ENCODE measurements around the gene ELP2. TPM values are rescaled to one million over a fixed set of nuclear protein-coding genes. Genes with fewer than 3 reads are reported as not detected.

ELP2 gene
- total and polyA plus RNA-seq, 2 of the 8 experiments (the other 6 are each of a cell fraction or from before 2014, with no cell fraction given) = 55.8 to 165 TPM

DNA sequence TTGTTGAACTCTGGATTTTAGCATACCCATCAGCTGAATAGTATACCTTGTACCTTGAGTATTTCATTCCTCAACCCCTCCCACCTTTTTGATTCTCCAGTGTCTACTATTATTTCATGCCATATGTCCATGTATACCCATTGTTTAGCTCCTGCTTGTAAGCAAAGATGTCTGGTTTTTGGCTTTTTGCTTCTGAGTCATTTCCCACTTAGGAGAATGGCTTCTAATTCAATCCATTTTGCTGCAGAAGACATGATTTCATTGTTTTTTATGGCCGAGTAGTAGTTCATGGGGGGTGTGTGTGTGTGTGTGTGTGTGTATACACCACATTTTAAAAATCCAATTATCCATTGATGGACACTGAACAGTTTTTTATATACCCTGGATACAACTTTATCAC lies 33.3 kb downstream of the ELP2 start:
- no peak for FAIRE-seq
- no peak overlapping the region for H3K9ac ChIP-seq (replicated peaks in 1 of 4; ENCODE audit: extremely low read depth in 1 of 4, low read depth in 3 of 4, low read length in 3 of 4)
- no peak for TF ChIP-seq GTF2F1 (IDR thresholded peaks at IDR 0.05; ENCODE audit: borderline replicate concordance, low read depth, low read length)
- TF ChIP-seq CTBP2 (IDR thresholded peaks at IDR 0.05; ENCODE audit: borderline replicate concordance, insufficient read depth, insufficient read length, low read length) = no peak
- TF ChIP-seq PHF8 (conservative IDR thresholded peaks at IDR 0.05; ENCODE audit: low read depth, low read length) = no peak
- TF ChIP-seq ZNF274 (IDR thresholded peaks at IDR 0.05; ENCODE audit: borderline replicate concordance, extremely low read depth, low read length) = no peak
- TF ChIP-seq RBBP5 (IDR thresholded peaks at IDR 0.05; ENCODE audit: borderline replicate concordance, low read depth, low read length) = no peak
- no peak for TF ChIP-seq YY1 (IDR thresholded peaks at IDR 0.05; ENCODE audit: low read depth, low read length)
- TF ChIP-seq, protein P1, sequence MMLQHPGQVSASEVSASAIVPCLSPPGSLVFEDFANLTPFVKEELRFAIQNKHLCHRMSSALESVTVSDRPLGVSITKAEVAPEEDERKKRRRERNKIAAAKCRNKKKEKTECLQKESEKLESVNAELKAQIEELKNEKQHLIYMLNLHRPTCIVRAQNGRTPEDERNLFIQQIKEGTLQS (IDR thresholded peaks at IDR 0.05; ENCODE audit: insufficient read depth, low read depth, low read length) = no peak
- no peak for TF ChIP-seq JUN (IDR thresholded peaks at IDR 0.05; ENCODE audit: low read depth, low read length)
- TF ChIP-seq, protein P2, sequence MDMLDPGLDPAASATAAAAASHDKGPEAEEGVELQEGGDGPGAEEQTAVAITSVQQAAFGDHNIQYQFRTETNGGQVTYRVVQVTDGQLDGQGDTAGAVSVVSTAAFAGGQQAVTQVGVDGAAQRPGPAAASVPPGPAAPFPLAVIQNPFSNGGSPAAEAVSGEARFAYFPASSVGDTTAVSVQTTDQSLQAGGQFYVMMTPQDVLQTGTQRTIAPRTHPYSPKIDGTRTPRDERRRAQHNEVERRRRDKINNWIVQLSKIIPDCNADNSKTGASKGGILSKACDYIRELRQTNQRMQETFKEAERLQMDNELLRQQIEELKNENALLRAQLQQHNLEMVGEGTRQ (IDR thresholded peaks at IDR 0.05; ENCODE audit: low read length) = no peak
- TF ChIP-seq RFX5 (IDR thresholded peaks at IDR 0.05; ENCODE audit: borderline replicate concordance, low read depth, low read length) = no peak
- no peak for TF ChIP-seq TEAD4 (IDR thresholded peaks at IDR 0.05; ENCODE audit: low read depth, low read length)
- no peak for TF ChIP-seq SAP30 (IDR thresholded peaks at IDR 0.05; ENCODE audit: insufficient read depth, insufficient replicate concordance, low read length)
- TF ChIP-seq SP1 (IDR thresholded peaks at IDR 0.05; ENCODE audit: low read depth, low read length) = no peak

More for the DNA sequence above, 33.3 kb downstream of the ELP2 start:
- H4K8ac ChIP-seq (ENCODE audit: extremely low read depth, insufficient read depth, low read length) = no peak overlapping the region
- no peak overlapping the region for H4K91ac ChIP-seq (replicated peaks; ENCODE audit: insufficient read length, low read length)
- DNase-seq (ENCODE audit: low read depth in 1 of 2, low spot score in 2 of 2) = no peak
- no peak overlapping the region for H3K14ac ChIP-seq (ENCODE audit: insufficient read length)
- peaks cover 0 to 2% of the 10 kb centered on the region in 2 experiments for H4K20me1 ChIP-seq (replicated peaks in 1 of 2; ENCODE audit: control insufficient read depth in 1 of 2, insufficient read depth in 2 of 2, low read length in 2 of 2)
- no peaks in the 10 kb centered on the region; the same call in 1 of the 2 replicates for H3K23me2 ChIP-seq (ENCODE audit: low read depth, low read length)
- no peaks in the 10 kb centered on the region for H3K9me3 ChIP-seq (ENCODE audit: insufficient read depth in 2 of 2, low read depth in 1 of 2, low read length in 1 of 2)
- H3K79me1 ChIP-seq (ENCODE audit: low read depth, low read length) = no peaks in the 10 kb centered on the region
- H3K36me3 ChIP-seq (ENCODE audit: control insufficient read depth in 2 of 4, insufficient read depth in 4 of 4, low read length in 3 of 4) = peaks cover 22 to 81% (median 62%) of the 10 kb centered on the region in 4 experiments
- ChIA-PET POLR2A (ENCODE audit: partially characterized antibody) (no interaction called here), CTCF (ENCODE audit: partially characterized antibody) (interaction anchor here (0.6 kb wide), 1 partner anchor 132 kb away, joined by 4 read pairs; no protein-coding TSS in a partner anchor)
- no peak overlapping the region for H3K27ac ChIP-seq (ENCODE audit: low read depth, low read length)
- no peak overlapping the region for H2AFZ ChIP-seq (ENCODE audit: low read length)
- H3K4me1 ChIP-seq (replicated peaks in 1 of 4; ENCODE audit: control insufficient read depth in 3 of 4, insufficient read depth in 4 of 4, low read length in 3 of 4) = no peaks in the 10 kb centered on the region
- no peak overlapping the region for H4K5ac ChIP-seq (ENCODE audit: insufficient read length, low read depth, low read length)
- H3K4me3 ChIP-seq (ENCODE audit: extremely low read depth in 1 of 4, insufficient read depth in 2 of 4, low read depth in 3 of 4, low read length in 4 of 4) = no peak overlapping the region
- no peaks in the 10 kb centered on the region for H3K27me3 ChIP-seq (replicated peaks in 1 of 4; ENCODE audit: control insufficient read depth in 3 of 4, extremely low read depth in 1 of 4, insufficient read depth in 3 of 4, low read length in 3 of 4)
- no peak overlapping the region for H2BK12ac ChIP-seq (ENCODE audit: low read depth, low read length)
- H2BK120ac ChIP-seq (replicated peaks; ENCODE audit: low read depth, low read length) = no peak overlapping the region
- no peaks in the 10 kb centered on the region for H3K79me2 ChIP-seq (ENCODE audit: control insufficient read depth in 1 of 2, insufficient read depth in 2 of 2, low read length in 2 of 2)
- no peak overlapping the region for H2AK5ac ChIP-seq (ENCODE audit: low read depth, low read length)
- no peak overlapping the region for H2BK5ac ChIP-seq (ENCODE audit: low read depth, low read length)
- no peak overlapping the region for H3K56ac ChIP-seq (replicated peaks; ENCODE audit: insufficient read length, low read depth, low read length)
- H3K23ac ChIP-seq (ENCODE audit: insufficient read length) = no peak overlapping the region
- no peak overlapping the region for H2BK20ac ChIP-seq (ENCODE audit: low read length)
- whole genome bisulfite sequencing, 2 experiments (ENCODE audit: extremely low coverage in 1 of 2, insufficient coverage in 1 of 2, insufficient read length in 1 of 2, insufficient replicate concordance in 2 of 2, low coverage in 1 of 2, low lambda C conversion rate in 2 of 2, missing lambda C conversion rate in 1 of 2) = 87% methylated on average over 1 of the region's 1 CpG; no CpG with 5 or more reads in 1 of the 2 experiments
- H3K18ac ChIP-seq (ENCODE audit: extremely low read depth, low read length) = no peak overlapping the region
- H2BK15ac ChIP-seq (ENCODE audit: low read length) = no peak overlapping the region
- no peak overlapping the region for H3K4ac ChIP-seq (replicated peaks; ENCODE audit: insufficient read length, low read depth, low read length)
- H3K4me2 ChIP-seq (ENCODE audit: insufficient read depth in 1 of 2, low read depth in 2 of 2, low read length in 2 of 2) = no peak overlapping the region
